DOHH2 (cell line): ENCODE data around the gene EXOC3.

Experiments used
- H3F3A ChIP-seq: fragments of 200-600 bp; sonication (generic), shearing (Covaris generic); 2 replicates; pipeline ENCODE4 v1.6.0; 2016; ENCODE audit warnings: antibody characterized with exemption, mild to moderate bottlenecking; ENCODE audit not compliant: control insufficient read depth, insufficient read depth
- H3K27ac ChIP-seq: fragments of 200-600 bp; sonication (generic); 2 replicates; pipeline ENCODE4 v1.5.1; 2014; ENCODE audit warnings: low read depth, mild to moderate bottlenecking, low read length, moderate library complexity
- H3K27me3 ChIP-seq: fragments of 200-600 bp; sonication (generic); 2 replicates; pipeline ENCODE4 v1.6.1; 2014; ENCODE audit warnings: mild to moderate bottlenecking, low read length, mixed read lengths; ENCODE audit not compliant: control insufficient read depth
- H3K36me3 ChIP-seq: fragments of 200-600 bp; sonication (generic); 2 replicates; pipeline ENCODE4 v1.6.1; 2014; ENCODE audit warnings: mild to moderate bottlenecking, low read length, moderate library complexity, mixed read lengths; ENCODE audit not compliant: control insufficient read depth
- H3K4me1 ChIP-seq: fragments of 200-600 bp; sonication (generic); 2 replicates; pipeline ENCODE4 v1.6.1; 2014; ENCODE audit warnings: mild to moderate bottlenecking, low read length, mixed read lengths; ENCODE audit not compliant: control insufficient read depth
- H3K4me2 ChIP-seq: fragments of 200-600 bp; sonication (generic); 2 replicates; pipeline ENCODE4 v1.6.0; 2014; ENCODE audit warnings: mild to moderate bottlenecking, low read length, moderate library complexity
- H3K4me3 ChIP-seq: fragments of 200-600 bp; sonication (generic); 2 replicates; pipeline ENCODE4 v1.5.1; 2014; ENCODE audit warnings: mild to moderate bottlenecking, low read length, mixed read lengths
- H3K79me2 ChIP-seq: fragments of 200-600 bp; sonication (generic); 2 replicates; pipeline ENCODE4 v1.6.1; 2014; ENCODE audit warnings: mild to moderate bottlenecking, low read length, mixed read lengths; ENCODE audit not compliant: control insufficient read depth
- H3K9me2 ChIP-seq: fragments of 200-600 bp; sonication (generic); replicated peaks from 2 replicates; pipeline ENCODE4 v1.6.1; 2014; ENCODE audit warnings: mild to moderate bottlenecking, low read length, mixed read lengths; ENCODE audit not compliant: control insufficient read depth
- H3K9me3 ChIP-seq: fragments of 200-600 bp; sonication (generic); 2 replicates; pipeline ENCODE4 v1.6.1; 2014; ENCODE audit warnings: antibody characterized with exemption, low read length, mixed read lengths; ENCODE audit not compliant: control insufficient read depth, insufficient read depth
- H4K20me1 ChIP-seq: fragments of 200-600 bp; sonication (generic); 2 replicates; pipeline ENCODE4 v1.6.0; 2014; ENCODE audit warnings: low read depth, mild to moderate bottlenecking, antibody characterized with exemption, low read length, moderate library complexity; ENCODE audit not compliant: control insufficient read depth, insufficient read depth
- CTCF ChIP-seq: fragments of 200-600 bp; sonication (generic); IDR thresholded peaks from one replicate; pipeline ENCODE4 v1.5.1; 2014; ENCODE audit warnings: antibody characterized with exemption, mild to moderate bottlenecking, low read depth, low read length; ENCODE audit not compliant: poor library complexity, severe bottlenecking
- EZH2phosphoT487 ChIP-seq: fragments of 200-600 bp; sonication (generic); IDR thresholded peaks from 2 replicates; pipeline ENCODE4 v1.6.1; 2017; ENCODE audit warnings: borderline replicate concordance, mild to moderate bottlenecking, antibody characterized with exemption, low read length, moderate library complexity, mixed read lengths

Gene EXOC3

GRCh38 chr5:474840-475661 is 32.1 kb downstream of the EXOC3 start:
- Histone ChIP-seq H3K4me2 (peak overlapping the region; percentile 77), H3F3A (0 out of 2 replicates have a peak, but pooled peaks cover 5% of the 10 kb centered on the region), H3K4me3 (peak overlapping the region; percentile 84), H3K4me1 (peaks cover 31% of the 10 kb centered on the region), H3K27ac (no peak overlapping the region), H3K9me3 (no peaks in the 10 kb centered on the region), H3K79me2 (peaks cover 52% of the 10 kb centered on the region), H3K36me3 (peaks cover 53% of the 10 kb centered on the region), H3K9me2 (no peaks in the 10 kb centered on the region), H4K20me1 (peaks cover 13% of the 10 kb centered on the region), H3K27me3 (no peaks in the 10 kb centered on the region)
- TF ChIP-seq EZH2phosphoT487 (no peak), CTCF (no peak)

GRCh38 chr5:475704-476101 is 32.7 kb downstream of the EXOC3 start:
- Histone ChIP-seq H3K36me3 (peaks cover 46% of the 10 kb centered on the region), H4K20me1 (peaks cover 9% of the 10 kb centered on the region; the same call in 1 of the 2 replicates), H3K9me2 (no peaks in the 10 kb centered on the region), H3K4me2 (peak overlapping the region; percentile 77), H3F3A (0 out of 2 replicates have a peak, but pooled peaks cover under 1% of the 10 kb centered on the region), H3K9me3 (no peaks in the 10 kb centered on the region), H3K79me2 (peaks cover 45% of the 10 kb centered on the region), H3K4me1 (peaks cover 25% of the 10 kb centered on the region), H3K27me3 (no peaks in the 10 kb centered on the region), H3K27ac (no peak overlapping the region), H3K4me3 (peak overlapping the region; percentile 84)
- TF ChIP-seq EZH2phosphoT487: no peak
- no peak for TF ChIP-seq CTCF

GRCh38 chr5:476102-476813 is 33.3 kb downstream of the EXOC3 start:
- Histone ChIP-seq H4K20me1 (peaks cover 8% of the 10 kb centered on the region; the same call in 1 of the 2 replicates), H3K79me2 (peaks cover 40% of the 10 kb centered on the region), H3K9me2 (no peaks in the 10 kb centered on the region), H3K4me1 (peaks cover 19% of the 10 kb centered on the region), H3K27me3 (no peaks in the 10 kb centered on the region), H3K4me3 (no peak overlapping the region), H3K36me3 (peaks cover 41% of the 10 kb centered on the region), H3K9me3 (no peaks in the 10 kb centered on the region), H3F3A (no peaks in the 10 kb centered on the region), H3K4me2 (peak overlapping the region; percentile 77; the same call in 1 of the 2 replicates), H3K27ac (no peak overlapping the region)
- TF ChIP-seq CTCF (no peak), EZH2phosphoT487 (no peak)
